TTC549 (cell line): Measurements from ENCODE around the gene GRIK4.

Source experiments
- FAIRE-seq: peaks from 2 replicates; lab custom pipeline; 2012; peaks lifted over from hg19 to GRCh38; lab: Jason Lieb, UNC

Gene GRIK4

GRCh38 chr11:120710354-120711131 lies 199.0 kb downstream of the GRIK4 start:
- FAIRE-seq = no peak

- FAIRE-seq = no peak
These were observed 200.5 kb downstream of the GRIK4 start for GRCh38 chr11:120712014-120712413.

- no peak for FAIRE-seq
These were observed 201.3 kb downstream of the GRIK4 start for GRCh38 chr11:120712881-120713280.

- no peak for FAIRE-seq
These were observed 201.7 kb downstream of the GRIK4 start for GRCh38 chr11:120713296-120713695.

- no peak for FAIRE-seq
These were observed 202.9 kb downstream of the GRIK4 start for GRCh38 chr11:120714438-120714837.

- FAIRE-seq = no peak
These were observed 203.7 kb downstream of the GRIK4 start for GRCh38 chr11:120715239-120715638.

GRCh38 chr11:120717042-120717441 lies 205.5 kb downstream of the GRIK4 start:
- no peak for FAIRE-seq

GRCh38 chr11:120717623-120718022 lies 206.1 kb downstream of the GRIK4 start:
- FAIRE-seq = no peak

GRCh38 chr11:120718171-120718570 lies 206.6 kb downstream of the GRIK4 start:
- FAIRE-seq = no peak

- no peak for FAIRE-seq
These were observed 207.8 kb downstream of the GRIK4 start for GRCh38 chr11:120719348-120719747.

GRCh38 chr11:120720760-120721159 lies 209.2 kb downstream of the GRIK4 start:
- FAIRE-seq = no peak

- FAIRE-seq = no peak
These were observed 211.0 kb downstream of the GRIK4 start for GRCh38 chr11:120722524-120722923.

GRCh38 chr11:120723751-120724150 lies 212.2 kb downstream of the GRIK4 start:
- no peak for FAIRE-seq

GRCh38 chr11:120727752-120728151 lies 216.2 kb downstream of the GRIK4 start:
- no peak for FAIRE-seq

- FAIRE-seq = no peak
These were observed 223.5 kb downstream of the GRIK4 start for GRCh38 chr11:120735035-120735434.

GRCh38 chr11:120738516-120739046 lies 227.0 kb downstream of the GRIK4 start:
- FAIRE-seq = no peak

- FAIRE-seq = no peak
These were observed 228.2 kb downstream of the GRIK4 start for GRCh38 chr11:120739780-120740179.

- no peak for FAIRE-seq
These were observed 228.8 kb downstream of the GRIK4 start for GRCh38 chr11:120740380-120740779.

GRCh38 chr11:120744016-120744994 lies 232.8 kb downstream of the GRIK4 start:
- no peak for FAIRE-seq

GRCh38 chr11:120746376-120746775 lies 234.8 kb downstream of the GRIK4 start:
- FAIRE-seq = no peak

- no peak for FAIRE-seq
These were observed 235.5 kb downstream of the GRIK4 start for GRCh38 chr11:120746836-120747609.
